OCI-LY1 (cell line): ENCODE results near the gene ZYG11B.
"Not testable (repeated sequence)": the region's sequence is repeated elsewhere in the genome, so short reads cannot be mapped to it uniquely, and the experiment has no call there.

Experiments used
- H2AFZ ChIP-seq: fragments of 200-600 bp; sonication (generic), shearing (Covaris generic); 2 replicates; pipeline ENCODE4 v1.6.0; 2014; ENCODE audit warnings: antibody characterized with exemption, mild to moderate bottlenecking, low read length
- H3F3A ChIP-seq: fragments of 200-600 bp; sonication (generic), shearing (Covaris generic); 2 replicates; pipeline ENCODE4 v1.6.0; 2014; ENCODE audit warnings: mild to moderate bottlenecking, antibody characterized with exemption, low read length, moderate library complexity; ENCODE audit not compliant: insufficient read depth
- H3K27ac ChIP-seq: fragments of 200-600 bp; sonication (generic); 2 replicates; pipeline ENCODE4 v1.5.1; 2014; ENCODE audit warnings: low read length, mixed run types, mild to moderate bottlenecking, low read depth; ENCODE audit not compliant: poor library complexity, severe bottlenecking
- H3K27me3 ChIP-seq: fragments of 200-600 bp; sonication (generic); 2 replicates; pipeline ENCODE4 v1.6.0; 2014; ENCODE audit warnings: antibody characterized with exemption, mild to moderate bottlenecking, low read length, moderate library complexity; ENCODE audit not compliant: insufficient read depth
- H3K36me3 ChIP-seq: fragments of 200-600 bp; sonication (generic); 2 replicates; pipeline ENCODE4 v1.6.1; 2014; ENCODE audit warnings: mild to moderate bottlenecking, antibody characterized with exemption, low read length, moderate library complexity, mixed read lengths; ENCODE audit not compliant: insufficient read depth
- H3K4me1 ChIP-seq: fragments of 200-600 bp; sonication (generic); 2 replicates; pipeline ENCODE4 v1.5.1; 2014; ENCODE audit warnings: mild to moderate bottlenecking, low read length, moderate library complexity; ENCODE audit not compliant: insufficient read depth, severe bottlenecking
- H3K4me2 ChIP-seq: fragments of 200-600 bp; sonication (generic), shearing (Covaris generic); 2 replicates; pipeline ENCODE4 v1.6.1; 2014; ENCODE audit warnings: low read length
- H3K4me3 ChIP-seq: fragments of 200-600 bp; sonication (generic); 2 replicates; pipeline ENCODE4 v1.5.1; 2014; ENCODE audit warnings: low read length, low read depth, mild to moderate bottlenecking, mixed read lengths; ENCODE audit not compliant: poor library complexity, severe bottlenecking
- H3K79me2 ChIP-seq: fragments of 200-600 bp; shearing (Covaris generic); 2 replicates; pipeline ENCODE4 v1.6.1; 2016; ENCODE audit warnings: mixed run types, low read length, mixed read lengths; ENCODE audit not compliant: insufficient read depth
- H3K9ac ChIP-seq: fragments of 200-600 bp; sonication (generic), shearing (Covaris generic); 2 replicates; pipeline ENCODE4 v1.6.1; 2014; ENCODE audit warnings: mild to moderate bottlenecking, low read length, mixed read lengths
- H3K9me2 ChIP-seq: fragments of 200-600 bp; sonication (generic), shearing (Covaris generic); 2 replicates; pipeline ENCODE4 v1.6.1; 2014; ENCODE audit warnings: low read depth, mild to moderate bottlenecking, low read length, mixed read lengths
- H3K9me3 ChIP-seq: fragments of 200-600 bp; shearing (Covaris generic); 2 replicates; pipeline ENCODE4 v1.6.1; 2014; ENCODE audit warnings: low read length, mixed read lengths
- H4K20me1 ChIP-seq: fragments of 200-600 bp; sonication (generic), shearing (Covaris generic); 2 replicates; pipeline ENCODE4 v1.6.0; 2016; ENCODE audit warnings: mild to moderate bottlenecking, low read length; ENCODE audit not compliant: insufficient read depth
- CTCF ChIP-seq: fragments of 200-600 bp; sonication (generic), shearing (Covaris generic); IDR thresholded peaks from 2 replicates; pipeline ENCODE4 v1.5.1; 2017; ENCODE audit warnings: mild to moderate bottlenecking, antibody characterized with exemption, low read length, moderate library complexity, mixed read lengths
- EZH2 ChIP-seq: fragments of 200-600 bp; sonication (generic), shearing (Covaris generic); IDR thresholded peaks from 2 replicates; pipeline ENCODE4 v1.8.0; 2017; ENCODE audit warnings: borderline replicate concordance, mixed run types, mild to moderate bottlenecking, antibody characterized with exemption, low read length, moderate library complexity, mixed read lengths

The ZYG11B gene

GRCh38 chr1:52792036-52792435 is 65.8 kb downstream of the ZYG11B start:
- no peaks in the 10 kb centered on the region for H4K20me1 ChIP-seq
- H3K36me3 ChIP-seq: peaks cover 6% of the 10 kb centered on the region; the same call in 1 of the 2 replicates
- no peak overlapping the region for H3K9ac ChIP-seq
- H2AFZ ChIP-seq: no peak overlapping the region
- no peak overlapping the region for H3K4me3 ChIP-seq
- TF ChIP-seq CTCF (no peak), EZH2 (no peak)
- H3F3A ChIP-seq: no peaks in the 10 kb centered on the region
- H3K27ac ChIP-seq: no peak overlapping the region
- H3K4me2 ChIP-seq: no peak overlapping the region
- H3K27me3 ChIP-seq: no peaks in the 10 kb centered on the region
- no peaks in the 10 kb centered on the region for H3K79me2 ChIP-seq
- no peaks in the 10 kb centered on the region for H3K9me2 ChIP-seq
- H3K9me3 ChIP-seq: no peaks in the 10 kb centered on the region
- H3K4me1 ChIP-seq: no peaks in the 10 kb centered on the region

GRCh38 chr1:52793717-52794116 is 67.5 kb downstream of the ZYG11B start:
- not testable (repeated sequence) for H3F3A ChIP-seq, H3K27ac ChIP-seq, H3K9me2 ChIP-seq

GRCh38 chr1:52795464-52795863 is 69.2 kb downstream of the ZYG11B start:
- Histone ChIP-seq H3K36me3 (peaks cover 4% of the 10 kb centered on the region; the same call in 1 of the 2 replicates), H3K4me1 (no peaks in the 10 kb centered on the region), H3K4me2 (no peak overlapping the region), H4K20me1 (no peaks in the 10 kb centered on the region), H3K79me2 (no peaks in the 10 kb centered on the region), H3F3A (no peaks in the 10 kb centered on the region), H3K4me3 (no peak overlapping the region), H3K9ac (no peak overlapping the region), H3K9me2 (no peaks in the 10 kb centered on the region), H3K27me3 (no peaks in the 10 kb centered on the region), H3K27ac (no peak overlapping the region), H3K9me3 (no peaks in the 10 kb centered on the region), H2AFZ (no peak overlapping the region)
- TF ChIP-seq CTCF (no peak), EZH2 (no peak)

More at GRCh38 chr1:52793717-52794116, 67.5 kb downstream of the ZYG11B start:
- H3K36me3 ChIP-seq, H3K79me2 ChIP-seq, H3K4me1 ChIP-seq, H2AFZ ChIP-seq, H3K4me3 ChIP-seq, H3K9ac ChIP-seq, H4K20me1 ChIP-seq, H3K9me3 ChIP-seq, H3K4me2 ChIP-seq, H3K27me3 ChIP-seq: not testable (repeated sequence)

GRCh38 chr1:52798331-52798730 is 72.1 kb downstream of the ZYG11B start:
- TF ChIP-seq EZH2: no peak
- TF ChIP-seq CTCF: no peak
- no peaks in the 10 kb centered on the region for H3K79me2 ChIP-seq
- H3K4me3 ChIP-seq: no peak overlapping the region
- no peaks in the 10 kb centered on the region for H3F3A ChIP-seq
- no peaks in the 10 kb centered on the region for H3K27me3 ChIP-seq
- H3K9ac ChIP-seq: no peak overlapping the region
- H2AFZ ChIP-seq: no peak overlapping the region
- no peaks in the 10 kb centered on the region for H3K9me3 ChIP-seq
- H3K27ac ChIP-seq: no peak overlapping the region
- no peak overlapping the region for H3K4me2 ChIP-seq
- no peaks in the 10 kb centered on the region for H4K20me1 ChIP-seq
- peaks cover 4% of the 10 kb centered on the region; the same call in 1 of the 2 replicates for H3K36me3 ChIP-seq
- H3K4me1 ChIP-seq: no peaks in the 10 kb centered on the region
- H3K9me2 ChIP-seq: no peaks in the 10 kb centered on the region
